ENCODE measurements around the gene AGO3.
"Not testable (repeated sequence)": the region's sequence is repeated elsewhere in the genome, so short reads cannot be mapped to it uniquely, and the experiment has no call there.

Gene AGO3

DNA sequence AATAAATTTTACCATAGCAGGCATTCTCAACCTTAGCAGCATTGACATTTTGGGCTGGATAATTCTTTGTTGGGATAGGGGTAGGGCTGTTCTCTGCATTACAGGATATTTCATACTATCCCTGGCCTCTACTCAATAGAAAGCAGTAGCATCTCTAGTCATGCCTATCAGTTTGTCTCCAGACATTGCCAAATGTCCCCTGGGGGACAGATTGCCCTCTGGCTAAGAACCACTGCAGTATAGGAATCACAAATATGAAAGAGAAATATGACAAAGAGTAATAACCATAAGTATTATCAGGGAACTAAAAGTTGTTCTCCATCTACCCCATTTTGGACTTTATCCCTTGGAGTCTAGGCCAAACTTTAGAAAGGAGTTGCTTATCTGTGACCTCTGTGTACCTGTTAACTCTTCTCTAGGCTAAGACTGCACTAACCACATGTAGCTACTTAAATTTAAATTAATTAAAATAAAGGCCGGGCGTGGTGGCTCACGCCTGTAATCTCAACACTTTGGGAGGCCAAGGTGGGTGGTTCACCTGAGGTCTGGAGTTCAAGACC is 76.1 kb downstream of the AGO3 start:
- in situ Hi-C loops (cut with MboI; ENCODE audit: low sequenced_read_pairs), result no loop called here

GRCh38 chr1:36007741-36008140 is 76.8 kb downstream of the AGO3 start:
- in situ Hi-C loops (cut with MboI; ENCODE audit: low sequenced_read_pairs), result no loop called here

- in situ Hi-C loops (cut with MboI; ENCODE audit: low sequenced_read_pairs), result no loop called here
Measured at GRCh38 chr1:36008546-36009197, 77.8 kb downstream of the AGO3 start.

- in situ Hi-C loops (cut with MboI; ENCODE audit: low sequenced_read_pairs), result no loop called here
Measured at GRCh38 chr1:36014722-36015220, 83.9 kb downstream of the AGO3 start.

DNA sequence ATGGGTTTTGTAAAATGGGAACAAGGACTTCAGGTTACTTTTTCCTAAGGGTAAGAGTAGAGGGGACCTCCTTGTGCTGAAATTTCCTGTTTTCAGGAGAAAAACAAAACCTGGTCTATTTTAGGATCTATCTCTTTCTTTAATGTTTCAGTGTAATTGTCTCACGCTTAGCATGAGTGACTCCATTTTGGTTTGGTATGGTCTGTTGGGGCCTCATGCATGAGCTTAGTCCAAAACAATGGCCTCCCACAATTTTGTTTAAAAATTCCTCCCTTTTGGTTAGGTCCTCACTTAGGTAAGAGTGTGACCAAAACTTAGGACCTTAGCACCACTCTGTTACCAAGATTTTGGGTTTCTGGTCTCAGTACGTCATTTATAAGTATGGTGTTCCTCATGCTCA is 85.8 kb downstream of the AGO3 start:
- in situ Hi-C loops (cut with MboI; ENCODE audit: low sequenced_read_pairs), result no loop called here

- in situ Hi-C loops (cut with MboI; ENCODE audit: low sequenced_read_pairs), result no loop called here
Measured at GRCh38 chr1:36023098-36023769, 92.3 kb downstream of the AGO3 start.

- in situ Hi-C loops (cut with MboI; ENCODE audit: low sequenced_read_pairs), result not testable (repeated sequence)
Measured at GRCh38 chr1:36024024-36024423, 93.1 kb downstream of the AGO3 start.

DNA sequence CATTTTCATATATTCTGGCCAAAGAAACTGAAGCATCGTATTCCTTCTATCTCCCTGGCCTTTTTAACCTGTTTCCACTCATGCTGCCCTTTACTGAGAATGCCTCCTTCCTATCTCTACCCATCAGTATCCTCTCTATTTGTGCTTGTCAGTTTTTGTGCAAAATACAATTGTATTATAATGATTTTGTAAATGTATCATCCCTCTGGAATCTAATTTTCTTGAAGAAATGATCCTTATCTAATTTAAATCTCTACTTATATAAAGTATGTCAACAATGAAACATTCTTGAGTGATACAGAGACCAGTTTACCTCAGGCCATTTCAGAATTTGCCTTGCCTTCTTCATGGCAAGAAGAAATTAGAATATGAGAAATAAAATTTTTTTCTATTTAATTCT is 93.9 kb downstream of the AGO3 start:
- in situ Hi-C loops (cut with MboI; ENCODE audit: low sequenced_read_pairs), result no loop called here

- in situ Hi-C loops (cut with MboI; ENCODE audit: low sequenced_read_pairs), result no loop called here
Measured at GRCh38 chr1:36027766-36028165, 96.9 kb downstream of the AGO3 start.

DNA sequence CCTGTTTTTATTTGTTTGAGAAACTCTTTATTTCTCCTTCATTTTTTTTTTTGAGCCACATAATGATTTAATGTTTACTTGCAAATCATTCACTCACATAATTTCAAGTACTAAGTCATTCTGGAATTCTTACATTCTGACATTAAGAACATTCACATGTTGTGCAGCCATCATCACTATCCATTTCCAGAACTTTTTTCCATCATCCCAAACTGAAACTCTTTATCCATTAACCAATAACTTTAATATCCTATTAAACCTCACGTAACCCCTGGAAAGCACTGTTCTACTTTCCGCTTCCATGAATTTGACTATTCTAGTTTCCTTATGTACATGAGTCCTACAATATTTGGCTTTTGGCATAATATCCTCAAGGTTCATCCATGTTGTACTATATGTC is 100.5 kb downstream of the AGO3 start:
- in situ Hi-C loops (cut with MboI; ENCODE audit: low sequenced_read_pairs), result no loop called here

DNA sequence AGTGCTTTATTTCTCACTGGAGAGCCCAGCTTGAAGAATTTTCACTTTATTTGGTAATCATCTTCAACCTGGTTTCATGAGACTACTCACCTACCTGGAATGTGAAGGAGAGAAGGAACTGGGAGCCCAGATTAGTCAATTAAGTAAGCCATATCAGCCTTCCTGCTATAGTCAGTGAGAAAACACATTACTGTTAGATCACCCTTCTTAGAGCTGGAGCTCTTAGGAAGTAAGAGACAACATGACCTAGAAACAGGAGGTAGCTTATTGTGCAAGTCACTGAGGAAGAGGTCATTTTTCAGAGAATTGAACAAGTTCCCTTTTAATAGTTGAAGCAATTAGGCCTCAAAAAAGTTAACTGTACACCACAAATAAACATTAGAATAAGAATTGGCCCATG is 103.8 kb downstream of the AGO3 start:
- in situ Hi-C loops (cut with MboI; ENCODE audit: low sequenced_read_pairs), result no loop called here

DNA sequence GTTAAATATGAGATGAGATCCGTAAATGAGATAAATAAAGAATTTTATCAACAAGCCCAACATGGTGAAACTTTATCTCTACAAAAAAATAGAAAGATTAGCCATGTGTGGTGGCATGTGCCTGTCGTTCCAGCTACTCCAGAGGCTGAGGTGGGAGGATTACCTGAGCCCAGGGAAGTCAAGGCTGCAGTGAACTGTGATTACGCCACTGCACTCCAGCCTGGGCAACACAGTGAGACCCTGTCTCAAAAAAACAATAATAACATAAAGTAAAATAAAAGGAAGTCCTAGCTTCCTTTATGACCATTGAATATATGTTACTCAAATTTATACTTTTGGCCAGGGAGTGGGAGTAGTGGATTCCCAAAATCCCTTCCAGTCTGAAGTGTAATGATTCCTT is 104.2 kb downstream of the AGO3 start:
- in situ Hi-C loops (cut with MboI; ENCODE audit: low sequenced_read_pairs), result no loop called here

DNA sequence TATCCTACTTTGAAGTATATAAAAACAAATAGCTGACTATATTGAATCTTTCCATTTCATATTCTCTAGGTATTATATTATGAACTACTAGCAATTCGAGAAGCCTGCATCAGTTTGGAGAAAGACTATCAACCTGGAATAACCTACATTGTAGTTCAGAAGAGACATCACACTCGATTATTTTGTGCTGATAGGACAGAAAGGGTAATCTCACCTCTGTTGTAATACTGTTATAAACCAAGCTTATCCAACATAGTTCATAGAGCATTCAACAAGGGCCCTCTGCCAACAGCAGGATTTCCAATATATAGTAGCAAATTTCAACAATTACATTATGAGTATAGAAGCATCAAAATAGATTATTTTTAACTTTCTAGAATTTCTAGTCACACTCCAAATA is 109.3 kb downstream of the AGO3 start:
- in situ Hi-C loops (cut with MboI; ENCODE audit: low sequenced_read_pairs), result no loop called here

DNA sequence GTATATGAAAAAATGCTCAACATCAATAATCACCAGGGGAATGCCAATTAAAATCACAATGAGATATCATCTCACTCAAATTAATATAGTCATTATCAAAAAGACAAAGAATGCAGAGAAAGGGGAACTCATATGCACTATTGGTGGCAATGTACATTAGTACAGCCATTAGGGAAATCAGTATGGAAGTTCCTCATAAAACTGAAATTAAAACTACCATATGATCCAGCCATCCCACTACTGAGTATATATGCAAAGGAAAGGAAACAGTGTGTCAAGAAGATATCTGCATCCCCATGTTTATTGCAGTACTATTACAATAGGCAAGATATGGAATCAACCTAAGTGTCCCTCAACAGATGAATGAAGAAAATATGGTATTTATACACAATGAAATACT is 120.9 kb downstream of the AGO3 start:
- in situ Hi-C loops (cut with MboI; ENCODE audit: low sequenced_read_pairs), result no loop called here

GRCh38 chr1:36053978-36054377 is 123.1 kb downstream of the AGO3 start:
- in situ Hi-C loops (cut with MboI; ENCODE audit: low sequenced_read_pairs), result no loop called here

- in situ Hi-C loops (cut with MboI; ENCODE audit: low sequenced_read_pairs), result no loop called here
Measured at GRCh38 chr1:36055706-36056105, 124.8 kb downstream of the AGO3 start.

GRCh38 chr1:36062315-36062714 is 131.4 kb downstream of the AGO3 start:
- in situ Hi-C loops (cut with MboI; ENCODE audit: low sequenced_read_pairs), result no loop called here

DNA sequence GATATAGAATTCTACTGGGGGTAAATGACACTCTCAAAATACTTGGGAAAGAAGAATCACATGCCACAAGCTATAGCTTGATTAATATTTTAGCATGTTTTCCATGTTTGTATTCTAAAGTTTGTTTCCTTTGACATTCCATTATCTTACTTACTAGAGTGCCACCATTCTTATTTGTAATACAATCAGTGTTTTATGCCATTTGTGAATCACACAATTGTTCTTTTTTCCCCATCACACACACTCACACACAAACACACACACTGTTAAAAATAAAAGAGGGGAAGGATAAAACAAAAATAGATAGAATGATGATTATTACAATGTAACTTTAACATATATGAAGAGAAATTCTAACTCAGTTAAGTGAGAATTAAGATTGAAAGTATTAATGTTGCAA is 137.0 kb downstream of the AGO3 start:
- in situ Hi-C loops (cut with MboI; ENCODE audit: low sequenced_read_pairs), result no loop called here

GRCh38 chr1:36068866-36069265 is 138.0 kb downstream of the AGO3 start:
- in situ Hi-C loops (cut with MboI; ENCODE audit: low sequenced_read_pairs), result no loop called here

DNA sequence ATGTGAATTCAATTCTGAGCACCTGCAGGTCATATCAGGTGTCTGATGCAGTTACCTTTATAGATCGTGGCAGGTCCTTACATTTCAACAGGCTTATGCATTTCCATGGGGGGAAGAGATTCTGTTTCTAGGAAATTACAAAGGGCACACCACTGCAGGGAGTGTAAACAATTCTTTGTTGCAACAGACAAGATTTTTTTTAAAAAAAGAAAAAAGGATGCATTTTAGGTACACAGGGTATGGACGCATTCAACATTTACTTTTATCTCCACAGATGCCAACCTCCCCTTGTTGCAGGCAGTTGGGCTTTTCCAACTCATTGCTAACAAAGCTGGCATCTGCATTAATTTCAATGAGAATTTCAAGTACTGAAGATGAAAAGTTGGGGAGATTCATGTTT is 139.4 kb downstream of the AGO3 start:
- in situ Hi-C loops (cut with MboI; ENCODE audit: low sequenced_read_pairs), result no loop called here

- in situ Hi-C loops (cut with MboI; ENCODE audit: low sequenced_read_pairs), result no loop called here
Measured at GRCh38 chr1:36076979-36077573, 146.2 kb downstream of the AGO3 start.

- in situ Hi-C loops (cut with MboI; ENCODE audit: low sequenced_read_pairs), result no loop called here
Measured at GRCh38 chr1:36080236-36080635, 149.3 kb downstream of the AGO3 start.
